NCI-H1694 treated with DMSO at 0.1 percent for 48 hours (cell line): ENCODE measurements around the gene TTC28.
"Not testable (repeated sequence)": the region's sequence is repeated elsewhere in the genome, so short reads cannot be mapped to it uniquely, and the experiment has no call there.

Experiments used
- DNase-seq: peaks from one replicate; lab custom pipeline; 2025; lab: John Stamatoyannopoulos, UW

Gene TTC28

DNA sequence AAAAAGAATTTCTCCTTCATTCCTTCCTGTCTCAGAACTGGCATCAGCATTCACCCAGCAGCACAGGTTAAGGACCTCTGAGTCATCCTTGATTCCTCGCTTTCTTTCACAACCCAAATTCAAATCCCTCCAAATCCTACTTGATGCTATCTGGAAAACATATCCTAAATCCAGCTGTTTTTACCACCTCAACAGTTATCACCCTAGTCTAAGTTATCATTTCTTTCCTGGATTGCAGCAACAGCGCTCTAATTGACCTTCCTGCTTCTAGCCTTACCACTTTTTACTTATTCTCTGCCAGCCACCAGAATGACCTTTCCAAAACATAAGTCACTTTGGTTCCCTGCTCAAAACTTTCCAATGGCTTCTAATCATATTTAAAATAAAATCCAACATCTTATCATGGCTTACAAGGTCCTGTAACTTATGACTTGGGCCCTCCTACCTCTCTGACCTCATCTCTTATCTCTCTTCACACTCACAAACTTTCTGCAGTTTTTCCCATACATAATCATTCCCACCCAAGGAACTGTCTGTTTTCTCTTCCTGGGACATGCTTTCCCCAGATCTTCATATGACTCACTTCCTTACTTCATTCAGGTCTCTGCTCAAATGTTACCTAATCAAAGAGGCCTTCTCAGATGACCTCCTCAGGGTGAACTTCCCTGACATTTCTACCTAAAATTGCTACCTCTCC lies 119.4 kb downstream of the TTC28 start:
- no peak for DNase-seq

- DNase-seq = no peak
Measured at GRCh38 chr22:28557184-28557583, 122.5 kb downstream of the TTC28 start.

- not testable (repeated sequence) for DNase-seq
Measured at GRCh38 chr22:28553108-28553866, 126.4 kb downstream of the TTC28 start.

DNA sequence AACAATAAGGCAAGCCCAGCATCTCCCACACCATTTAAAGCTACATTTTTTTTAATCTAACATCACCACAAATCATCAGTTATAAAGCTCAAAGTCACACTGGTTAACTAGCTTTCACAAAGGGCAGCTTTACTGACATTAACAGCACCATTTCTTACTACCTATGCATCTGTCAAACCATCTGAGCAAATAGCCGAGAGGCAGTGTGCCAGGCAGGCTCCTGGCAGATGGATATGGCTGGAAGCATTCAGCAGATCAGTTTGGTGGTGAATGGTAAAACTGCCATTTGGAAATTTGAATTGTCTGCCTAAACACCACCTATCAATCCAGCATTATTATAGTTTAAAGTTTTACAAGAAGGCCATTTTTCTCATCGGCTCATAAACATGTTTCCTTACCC lies 131.2 kb downstream of the TTC28 start:
- DNase-seq = peak; percentile 91

GRCh38 chr22:28547132-28547842 lies 132.4 kb downstream of the TTC28 start:
- no peak for DNase-seq

DNA sequence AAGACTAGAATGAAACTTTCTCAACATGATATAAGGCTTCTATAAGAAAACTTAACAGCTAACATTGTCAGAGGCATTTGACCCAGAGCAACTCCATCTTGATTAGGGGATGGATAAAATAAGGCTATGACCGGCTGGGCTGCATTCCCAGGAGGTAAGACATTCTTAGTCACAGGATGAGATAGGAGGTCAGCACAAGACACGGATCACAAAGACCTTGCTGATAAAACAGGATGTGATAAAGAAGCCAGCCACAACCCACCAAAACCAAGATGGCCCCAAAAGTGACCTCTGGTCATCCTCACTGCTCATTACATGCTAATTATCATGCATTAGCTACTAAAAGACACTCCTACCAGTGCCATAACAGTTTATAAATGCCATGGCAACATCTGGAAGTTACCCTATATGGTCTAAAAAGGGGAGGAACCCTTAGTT lies 135.2 kb downstream of the TTC28 start:
- DNase-seq = no peak

DNA sequence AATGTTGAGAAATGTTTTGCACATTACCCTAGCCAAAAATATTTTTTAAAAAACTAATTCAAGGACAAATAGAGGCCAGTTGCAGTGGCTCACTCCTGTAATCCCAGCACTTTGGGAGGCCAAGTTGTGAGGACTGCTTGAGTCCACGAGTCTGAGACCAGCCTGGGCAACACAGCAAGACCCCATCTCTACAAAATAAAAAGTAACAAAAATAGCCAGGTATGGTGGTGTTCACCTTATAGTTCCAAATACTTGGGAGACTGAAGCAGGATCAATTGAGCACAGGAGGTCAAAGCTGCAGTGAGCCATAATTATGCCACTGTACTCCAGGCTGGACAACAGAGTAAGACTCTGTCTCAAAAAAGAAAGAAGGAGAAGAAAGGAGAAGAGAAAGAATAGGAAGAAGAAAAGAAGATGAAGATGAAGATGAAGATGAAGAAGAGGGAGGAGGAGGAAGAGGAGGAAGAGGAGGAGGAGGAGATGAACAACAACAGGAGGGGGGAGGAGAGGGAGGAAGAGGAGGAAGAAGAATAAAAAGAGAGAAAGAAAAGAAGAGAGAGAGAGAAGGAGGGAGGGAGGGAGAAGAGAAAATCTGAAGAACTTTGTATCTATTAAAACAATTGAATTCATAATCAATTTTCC lies 136.5 kb downstream of the TTC28 start:
- no peak for DNase-seq

DNA sequence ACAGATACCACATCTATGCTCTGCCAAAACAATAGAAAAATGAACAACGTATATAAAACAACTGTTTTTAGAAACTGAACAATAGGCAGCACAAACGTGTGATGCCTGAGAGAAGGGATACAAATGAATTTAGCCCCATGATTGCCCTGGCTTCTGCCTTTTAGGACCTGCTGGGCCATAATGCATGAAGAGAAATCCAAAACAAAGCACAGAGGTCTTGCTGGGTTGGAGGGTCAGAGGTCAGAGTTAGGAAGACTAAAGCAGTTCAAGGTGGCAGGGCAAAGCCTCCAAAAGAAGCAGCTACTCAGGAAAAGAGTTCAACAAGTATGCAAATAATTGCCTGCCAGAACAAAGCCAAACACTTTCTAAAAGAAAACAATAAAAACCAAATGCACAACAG lies 138.5 kb downstream of the TTC28 start:
- no peak for DNase-seq

DNA sequence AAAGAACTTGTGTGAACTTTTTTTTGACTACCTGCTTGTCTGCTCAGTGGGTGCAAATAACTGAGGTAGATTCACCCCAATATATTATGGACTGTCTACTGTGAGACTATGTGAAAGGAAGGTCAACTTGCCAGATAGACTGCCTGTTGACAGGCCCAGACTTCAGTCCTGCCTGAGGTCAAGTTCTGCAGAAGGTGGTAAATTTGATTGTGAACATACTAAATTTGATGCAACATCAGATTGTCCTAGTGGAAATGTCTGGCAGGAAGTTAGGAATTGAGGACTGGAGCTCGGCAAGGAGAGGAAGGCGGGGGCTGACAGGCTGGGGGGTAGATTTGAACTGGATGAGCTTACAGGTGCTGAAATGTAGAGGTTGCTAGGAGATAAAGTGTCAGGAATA lies 140.7 kb downstream of the TTC28 start:
- no peak for DNase-seq

DNA sequence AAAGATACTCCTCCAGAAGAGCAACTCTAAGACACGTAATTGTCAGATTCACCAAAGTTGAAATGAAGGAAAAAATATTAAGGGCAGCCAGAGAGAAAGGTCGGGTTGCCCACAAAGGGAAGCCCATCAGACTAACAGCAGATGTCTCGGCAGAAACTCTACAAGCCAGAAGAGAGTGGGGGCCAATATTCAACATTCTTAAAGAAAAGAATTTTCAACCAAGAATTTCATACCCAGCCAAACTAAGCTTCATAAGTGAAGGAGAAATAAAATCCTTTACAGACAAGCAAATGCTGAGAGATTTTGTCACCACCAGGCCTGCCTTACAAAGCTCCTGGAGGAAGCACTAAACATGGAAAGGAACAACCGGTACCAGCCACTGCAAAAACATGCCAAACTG lies 149.1 kb downstream of the TTC28 start:
- DNase-seq = not testable (repeated sequence)

- not testable (repeated sequence) for DNase-seq
Measured at GRCh38 chr22:28529144-28529543, 150.5 kb downstream of the TTC28 start.

DNA sequence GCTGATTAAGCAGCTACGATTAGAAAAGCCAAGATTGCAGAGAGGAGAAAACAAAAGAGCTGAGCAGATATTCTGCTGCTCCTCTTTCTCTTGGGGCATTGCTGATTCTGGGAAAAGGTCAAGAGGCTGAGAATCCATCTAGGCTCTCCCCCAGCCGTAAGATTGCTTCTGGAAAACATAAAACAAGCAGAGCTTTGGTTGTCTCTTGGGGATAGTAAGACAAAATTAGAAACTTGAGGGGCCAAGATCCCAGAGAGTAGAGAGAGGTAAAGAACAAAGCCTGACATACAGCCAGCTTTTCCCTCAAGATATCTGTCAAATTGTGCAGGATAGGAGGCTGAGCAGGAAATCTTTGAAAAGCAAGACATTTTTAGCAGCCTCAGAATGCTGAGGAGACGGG lies 158.2 kb downstream of the TTC28 start:
- DNase-seq = no peak

DNA sequence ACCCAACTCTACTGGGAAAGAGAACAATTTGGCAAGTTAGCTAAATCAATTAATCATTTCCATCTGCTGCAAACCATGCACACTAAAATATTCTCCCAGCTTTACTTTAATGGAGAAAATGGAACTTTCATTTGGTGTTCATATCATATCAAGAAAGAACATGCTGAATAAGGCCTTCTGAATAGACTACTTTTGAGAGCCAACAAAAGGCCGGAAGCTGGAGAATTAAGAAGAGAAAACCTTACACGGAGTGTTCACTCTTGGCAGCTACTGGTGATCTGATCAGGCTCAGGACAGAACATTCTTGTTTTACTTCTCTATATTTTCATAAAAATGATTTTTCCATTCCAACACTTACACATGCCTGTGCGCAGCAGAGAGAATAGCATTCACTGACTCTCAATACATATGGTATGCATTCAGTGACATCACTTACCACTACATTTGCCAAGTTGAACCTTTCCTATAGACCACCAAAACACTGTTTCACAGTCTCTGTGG lies 165.3 kb downstream of the TTC28 start:
- DNase-seq = no peak

DNA sequence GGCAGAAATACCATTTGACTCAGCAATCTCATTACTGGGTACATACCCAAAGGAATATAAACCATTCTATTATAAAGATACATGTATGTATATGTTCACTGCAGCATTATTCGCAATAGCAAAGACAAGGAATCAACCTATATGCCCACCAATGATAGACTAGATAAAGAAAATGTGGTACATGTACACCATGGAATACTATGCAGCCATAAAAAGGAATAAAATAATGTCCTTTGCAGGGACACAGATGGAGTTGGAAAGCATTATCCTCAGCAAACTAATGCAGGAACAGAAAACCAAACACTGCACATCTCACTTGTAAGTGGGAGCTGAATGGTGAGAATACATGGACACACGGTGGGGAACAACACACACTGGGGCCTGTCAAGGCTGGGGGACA lies 167.3 kb downstream of the TTC28 start:
- DNase-seq = not testable (repeated sequence)

DNA sequence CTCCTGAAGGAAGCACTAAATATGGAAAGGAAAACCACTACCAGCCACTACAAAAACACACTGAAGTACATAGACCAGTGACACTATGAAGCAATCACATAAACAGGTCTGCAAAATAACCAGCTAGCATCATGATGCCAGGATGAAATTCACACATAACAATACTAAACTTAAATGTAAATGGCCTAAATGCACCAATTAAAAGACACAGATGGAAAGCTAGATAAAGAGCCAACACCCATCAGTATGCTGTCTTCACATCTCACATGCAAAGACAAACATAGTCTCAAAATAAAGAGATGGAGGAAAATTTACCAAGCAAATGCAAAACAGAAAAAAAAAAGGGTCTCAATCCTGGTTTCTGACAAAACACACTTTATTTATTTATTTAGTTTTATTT lies 171.7 kb downstream of the TTC28 start:
- DNase-seq = no peak

GRCh38 chr22:28506150-28506535 lies 173.5 kb downstream of the TTC28 start:
- DNase-seq = no peak

GRCh38 chr22:28505416-28506149 lies 174.1 kb downstream of the TTC28 start:
- DNase-seq = no peak

GRCh38 chr22:28500006-28500405 lies 179.6 kb downstream of the TTC28 start:
- no peak for DNase-seq

GRCh38 chr22:28498044-28498443 lies 181.6 kb downstream of the TTC28 start:
- no peak for DNase-seq

- DNase-seq = no peak
Measured at GRCh38 chr22:28497188-28497587, 182.5 kb downstream of the TTC28 start.

GRCh38 chr22:28491289-28491688 lies 188.4 kb downstream of the TTC28 start:
- not testable (repeated sequence) for DNase-seq

- no peak for DNase-seq
Measured at GRCh38 chr22:28488825-28489224, 190.8 kb downstream of the TTC28 start.
